GM23338 (cell line): ENCODE data around the gene BCAS1. TPM values are rescaled to one million over a fixed set of nuclear protein-coding genes. Genes with fewer than 3 reads are reported as not detected.

Source experiments
- ATAC-seq: fragments of 200-7000 bp; cut with Tn5 transposase; 3 replicates; pipeline ENCODE4 v1.9.1; 2020
- DNase-seq: peaks from one replicate; pipeline ENCODE4 v3.0.0-alpha.2; 2015; ENCODE audit warnings: low spot score
- H2AFZ ChIP-seq: fragments of 200-600 bp; sonication (generic); 2 replicates; pipeline ENCODE4 v1.8.0; 2016; ENCODE audit warnings: antibody characterized with exemption, mild to moderate bottlenecking, moderate library complexity
- H3F3A ChIP-seq: fragments of 200-600 bp; sonication (generic); replicated peaks from 2 replicates; pipeline ENCODE4 v1.8.0; 2017; ENCODE audit warnings: antibody characterized with exemption, mixed run types, low read depth
- H3K27ac ChIP-seq: fragments of 200-600 bp; sonication (generic); 2 replicates; pipeline ENCODE4 v1.6.1; 2016; ENCODE audit warnings: low read depth
- H3K27me3 ChIP-seq: fragments of 200-600 bp; sonication (generic); 2 replicates; pipeline ENCODE4 v1.8.0; 2016; ENCODE audit warnings: mild to moderate bottlenecking, mixed run types, moderate library complexity; ENCODE audit not compliant: insufficient read depth
- H3K36me3 ChIP-seq: fragments of 200-600 bp; sonication (generic); 2 replicates; pipeline ENCODE4 v1.8.0; 2016; ENCODE audit warnings: mild to moderate bottlenecking; ENCODE audit not compliant: insufficient read depth
- H3K4me1 ChIP-seq: fragments of 200-600 bp; sonication (generic); 2 replicates; pipeline ENCODE4 v1.8.0; 2016; ENCODE audit warnings: mild to moderate bottlenecking, moderate library complexity; ENCODE audit not compliant: insufficient read depth
- H3K4me2 ChIP-seq: fragments of 200-600 bp; sonication (generic); 2 replicates; pipeline ENCODE4 v1.7.1; 2017; ENCODE audit warnings: mixed run types
- H3K4me3 ChIP-seq: fragments of 200-600 bp; sonication (generic); 2 replicates; pipeline ENCODE4 v1.6.1; 2016; ENCODE audit warnings: mixed run types
- H3K79me2 ChIP-seq: fragments of 200-600 bp; sonication (generic); replicated peaks from 2 replicates; pipeline ENCODE4 v1.8.0; 2017; ENCODE audit warnings: mild to moderate bottlenecking; ENCODE audit not compliant: insufficient read depth
- H3K9me2 ChIP-seq: fragments of 200-600 bp; sonication (generic); 2 replicates; pipeline ENCODE4 v1.8.0; 2017; ENCODE audit not compliant: insufficient read depth
- H4K20me1 ChIP-seq: fragments of 200-600 bp; sonication (generic); replicated peaks from 2 replicates; pipeline ENCODE4 v1.8.0; 2017; ENCODE audit warnings: mild to moderate bottlenecking; ENCODE audit not compliant: insufficient read depth
- H3K27ac Mint-ChIP-seq: 2 replicates; pipeline ENCODE4 v1.8.0; 2020; ENCODE audit warnings: inconsistent platforms, mild to moderate bottlenecking, moderate library complexity, mixed read lengths
- H3K27me3 Mint-ChIP-seq: 3 replicates; pipeline ENCODE4 v1.8.0; 2022; ENCODE audit warnings: low read depth, mild to moderate bottlenecking, moderate library complexity, mixed read lengths, inconsistent platforms; ENCODE audit not compliant: insufficient read depth, poor library complexity
- H3K36me3 Mint-ChIP-seq: 3 replicates; pipeline ENCODE4 v1.8.0; 2021; ENCODE audit warnings: low read depth, mild to moderate bottlenecking, inconsistent platforms, moderate library complexity, mixed read lengths
- H3K4me1 Mint-ChIP-seq: 3 replicates; pipeline ENCODE4 v1.8.0; 2020; ENCODE audit warnings: mild to moderate bottlenecking, inconsistent platforms, mixed read lengths
- H3K4me3 Mint-ChIP-seq: 3 replicates; pipeline ENCODE4 v1.8.0; 2021; ENCODE audit warnings: moderate library complexity, mild to moderate bottlenecking, inconsistent platforms, mixed read lengths
- H3K9me3 Mint-ChIP-seq: 3 replicates; pipeline ENCODE4 v1.8.0; 2020; ENCODE audit warnings: moderate library complexity, mild to moderate bottlenecking, inconsistent platforms, mixed read lengths
- CREB1 ChIP-seq: fragments of 250-450 bp; sonication (Bioruptor Pico); IDR thresholded peaks from 2 replicates; pipeline ENCODE4 v1.5.0; 2020; ENCODE audit warnings: low read depth, mild to moderate bottlenecking, moderate library complexity
- EZH2 ChIP-seq: fragments of 200-600 bp; sonication (generic); IDR thresholded peaks from one replicate; pipeline ENCODE4 v1.8.0; 2017; ENCODE audit warnings: antibody characterized with exemption, mild to moderate bottlenecking, low read depth; ENCODE audit not compliant: unreplicated experiment
- NANOG ChIP-seq: IDR thresholded peaks from 2 replicates; pipeline ENCODE4 v1.6.1; 2016; ENCODE audit warnings: antibody characterized with exemption, borderline replicate concordance
- ZNF114 ChIP-seq: fragments of 250-450 bp; sonication (Bioruptor Pico); IDR thresholded peaks from 2 replicates; pipeline ENCODE4 v1.5.0; 2020; ENCODE audit warnings: mild to moderate bottlenecking, moderate library complexity
- ZNF331 ChIP-seq: fragments of 250-450 bp; sonication (Bioruptor Pico); IDR thresholded peaks from 2 replicates; pipeline ENCODE4 v1.5.0; 2020; ENCODE audit warnings: low read depth, mild to moderate bottlenecking, moderate library complexity
- polyA plus RNA-seq: library from polyadenylated mRNA; unstranded; fragments of >200 nt; fragmentation: Nextera tagmentation; extraction: Ambion mirVana; gene quantifications from 2 replicates; pipeline ENCODE4 v1.2.1, GENCODE V29; 2016
- total RNA-seq: library from RNA; depleted of rRNA; stranded (reverse); fragments of >200 nt; shearing (Covaris generic); gene quantifications from 2 replicates; pipeline ENCODE4 v1.2.3, GENCODE V29; 2014
- TF ChIP-seq, protein P1 (sequence below): fragments of 250-450 bp; sonication (Bioruptor Pico); IDR thresholded peaks from 2 replicates; pipeline ENCODE4 v1.5.0; 2020; ENCODE audit warnings: mild to moderate bottlenecking, moderate library complexity
- TF ChIP-seq, protein P2 (sequence below): IDR thresholded peaks from one replicate; pipeline ENCODE4 v1.6.1; 2018; ENCODE audit warnings: antibody characterized with exemption; ENCODE audit not compliant: unreplicated experiment

BCAS1 gene
- total and polyA plus RNA-seq, 2 experiments from 2014 or later: 0.17 to 0.19 TPM

DNA sequence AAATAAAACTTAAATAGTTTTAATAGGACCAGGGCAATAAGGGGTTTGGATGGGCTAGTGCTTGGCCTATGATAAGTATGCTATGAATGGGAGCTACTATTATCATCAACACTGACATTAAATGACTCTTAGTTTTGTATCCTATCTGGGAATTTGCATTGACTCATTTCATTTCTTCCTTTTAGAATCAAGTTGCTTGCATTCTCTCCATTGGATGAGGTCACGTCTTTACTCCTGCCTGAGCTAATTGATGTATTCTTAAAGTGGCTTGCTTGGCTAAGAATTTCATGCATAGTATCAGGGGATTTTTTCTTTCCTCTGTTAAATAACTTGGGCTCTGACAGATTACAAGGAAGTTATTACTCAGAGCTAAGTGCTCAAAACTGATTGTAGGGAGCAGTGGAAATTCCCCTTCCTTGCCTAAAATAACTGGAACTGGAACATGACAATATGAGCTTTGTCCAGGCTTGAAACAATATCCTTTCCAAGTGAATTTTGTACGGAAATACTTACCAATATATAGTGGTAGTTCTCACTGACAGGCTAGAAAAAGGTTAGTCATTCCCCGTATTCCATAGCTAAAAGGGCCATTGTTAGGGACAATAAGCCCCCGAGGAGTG, 169.9 kb downstream of the BCAS1 start:
- ATAC-seq (no peak), DNase-seq (no peak)
- no peak overlapping the region for H3K27ac ChIP-seq
- no peaks in the 10 kb centered on the region for H3F3A ChIP-seq
- H3K27me3 Mint-ChIP-seq: peaks cover 2% of the 10 kb centered on the region
- TF ChIP-seq, protein P1, sequence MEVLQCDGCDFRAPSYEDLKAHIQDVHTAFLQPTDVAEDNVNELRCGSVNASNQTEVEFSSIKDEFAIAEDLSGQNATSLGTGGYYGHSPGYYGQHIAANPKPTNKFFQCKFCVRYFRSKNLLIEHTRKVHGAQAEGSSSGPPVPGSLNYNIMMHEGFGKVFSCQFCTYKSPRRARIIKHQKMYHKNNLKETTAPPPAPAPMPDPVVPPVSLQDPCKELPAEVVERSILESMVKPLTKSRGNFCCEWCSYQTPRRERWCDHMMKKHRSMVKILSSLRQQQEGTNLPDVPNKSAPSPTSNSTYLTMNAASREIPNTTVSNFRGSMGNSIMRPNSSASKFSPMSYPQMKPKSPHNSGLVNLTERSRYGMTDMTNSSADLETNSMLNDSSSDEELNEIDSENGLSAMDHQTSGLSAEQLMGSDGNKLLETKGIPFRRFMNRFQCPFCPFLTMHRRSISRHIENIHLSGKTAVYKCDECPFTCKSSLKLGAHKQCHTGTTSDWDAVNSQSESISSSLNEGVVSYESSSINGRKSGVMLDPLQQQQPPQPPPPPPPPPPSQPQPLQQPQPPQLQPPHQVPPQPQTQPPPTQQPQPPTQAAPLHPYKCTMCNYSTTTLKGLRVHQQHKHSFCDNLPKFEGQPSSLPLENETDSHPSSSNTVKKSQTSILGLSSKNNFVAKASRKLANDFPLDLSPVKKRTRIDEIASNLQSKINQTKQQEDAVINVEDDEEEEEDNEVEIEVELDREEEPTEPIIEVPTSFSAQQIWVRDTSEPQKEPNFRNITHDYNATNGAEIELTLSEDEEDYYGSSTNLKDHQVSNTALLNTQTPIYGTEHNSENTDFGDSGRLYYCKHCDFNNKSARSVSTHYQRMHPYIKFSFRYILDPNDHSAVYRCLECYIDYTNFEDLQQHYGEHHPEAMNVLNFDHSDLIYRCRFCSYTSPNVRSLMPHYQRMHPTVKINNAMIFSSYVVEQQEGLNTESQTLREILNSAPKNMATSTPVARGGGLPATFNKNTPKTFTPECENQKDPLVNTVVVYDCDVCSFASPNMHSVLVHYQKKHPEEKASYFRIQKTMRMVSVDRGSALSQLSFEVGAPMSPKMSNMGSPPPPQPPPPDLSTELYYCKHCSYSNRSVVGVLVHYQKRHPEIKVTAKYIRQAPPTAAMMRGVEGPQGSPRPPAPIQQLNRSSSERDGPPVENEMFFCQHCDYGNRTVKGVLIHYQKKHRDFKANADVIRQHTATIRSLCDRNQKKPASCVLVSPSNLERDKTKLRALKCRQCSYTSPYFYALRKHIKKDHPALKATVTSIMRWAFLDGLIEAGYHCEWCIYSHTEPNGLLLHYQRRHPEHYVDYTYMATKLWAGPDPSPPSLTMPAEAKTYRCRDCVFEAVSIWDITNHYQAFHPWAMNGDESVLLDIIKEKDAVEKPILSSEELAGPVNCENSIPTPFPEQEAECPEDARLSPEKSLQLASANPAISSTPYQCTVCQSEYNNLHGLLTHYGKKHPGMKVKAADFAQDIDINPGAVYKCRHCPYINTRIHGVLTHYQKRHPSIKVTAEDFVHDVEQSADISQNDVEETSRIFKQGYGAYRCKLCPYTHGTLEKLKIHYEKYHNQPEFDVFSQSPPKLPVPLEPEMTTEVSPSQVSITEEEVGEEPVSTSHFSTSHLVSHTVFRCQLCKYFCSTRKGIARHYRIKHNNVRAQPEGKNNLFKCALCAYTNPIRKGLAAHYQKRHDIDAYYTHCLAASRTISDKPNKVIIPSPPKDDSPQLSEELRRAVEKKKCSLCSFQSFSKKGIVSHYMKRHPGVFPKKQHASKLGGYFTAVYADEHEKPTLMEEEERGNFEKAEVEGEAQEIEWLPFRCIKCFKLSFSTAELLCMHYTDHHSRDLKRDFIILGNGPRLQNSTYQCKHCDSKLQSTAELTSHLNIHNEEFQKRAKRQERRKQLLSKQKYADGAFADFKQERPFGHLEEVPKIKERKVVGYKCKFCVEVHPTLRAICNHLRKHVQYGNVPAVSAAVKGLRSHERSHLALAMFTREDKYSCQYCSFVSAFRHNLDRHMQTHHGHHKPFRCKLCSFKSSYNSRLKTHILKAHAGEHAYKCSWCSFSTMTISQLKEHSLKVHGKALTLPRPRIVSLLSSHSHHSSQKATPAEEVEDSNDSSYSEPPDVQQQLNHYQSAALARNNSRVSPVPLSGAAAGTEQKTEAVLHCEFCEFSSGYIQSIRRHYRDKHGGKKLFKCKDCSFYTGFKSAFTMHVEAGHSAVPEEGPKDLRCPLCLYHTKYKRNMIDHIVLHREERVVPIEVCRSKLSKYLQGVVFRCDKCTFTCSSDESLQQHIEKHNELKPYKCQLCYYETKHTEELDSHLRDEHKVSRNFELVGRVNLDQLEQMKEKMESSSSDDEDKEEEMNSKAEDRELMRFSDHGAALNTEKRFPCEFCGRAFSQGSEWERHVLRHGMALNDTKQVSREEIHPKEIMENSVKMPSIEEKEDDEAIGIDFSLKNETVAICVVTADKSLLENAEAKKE: no peak
- no peak for TF ChIP-seq ZNF331
- no peak for TF ChIP-seq NANOG
- TF ChIP-seq CREB1 (CRISPR knock-in tag): no peak
- TF ChIP-seq EZH2: no peak
- no peak for TF ChIP-seq ZNF114 (CRISPR knock-in tag)
- TF ChIP-seq, protein P2, sequence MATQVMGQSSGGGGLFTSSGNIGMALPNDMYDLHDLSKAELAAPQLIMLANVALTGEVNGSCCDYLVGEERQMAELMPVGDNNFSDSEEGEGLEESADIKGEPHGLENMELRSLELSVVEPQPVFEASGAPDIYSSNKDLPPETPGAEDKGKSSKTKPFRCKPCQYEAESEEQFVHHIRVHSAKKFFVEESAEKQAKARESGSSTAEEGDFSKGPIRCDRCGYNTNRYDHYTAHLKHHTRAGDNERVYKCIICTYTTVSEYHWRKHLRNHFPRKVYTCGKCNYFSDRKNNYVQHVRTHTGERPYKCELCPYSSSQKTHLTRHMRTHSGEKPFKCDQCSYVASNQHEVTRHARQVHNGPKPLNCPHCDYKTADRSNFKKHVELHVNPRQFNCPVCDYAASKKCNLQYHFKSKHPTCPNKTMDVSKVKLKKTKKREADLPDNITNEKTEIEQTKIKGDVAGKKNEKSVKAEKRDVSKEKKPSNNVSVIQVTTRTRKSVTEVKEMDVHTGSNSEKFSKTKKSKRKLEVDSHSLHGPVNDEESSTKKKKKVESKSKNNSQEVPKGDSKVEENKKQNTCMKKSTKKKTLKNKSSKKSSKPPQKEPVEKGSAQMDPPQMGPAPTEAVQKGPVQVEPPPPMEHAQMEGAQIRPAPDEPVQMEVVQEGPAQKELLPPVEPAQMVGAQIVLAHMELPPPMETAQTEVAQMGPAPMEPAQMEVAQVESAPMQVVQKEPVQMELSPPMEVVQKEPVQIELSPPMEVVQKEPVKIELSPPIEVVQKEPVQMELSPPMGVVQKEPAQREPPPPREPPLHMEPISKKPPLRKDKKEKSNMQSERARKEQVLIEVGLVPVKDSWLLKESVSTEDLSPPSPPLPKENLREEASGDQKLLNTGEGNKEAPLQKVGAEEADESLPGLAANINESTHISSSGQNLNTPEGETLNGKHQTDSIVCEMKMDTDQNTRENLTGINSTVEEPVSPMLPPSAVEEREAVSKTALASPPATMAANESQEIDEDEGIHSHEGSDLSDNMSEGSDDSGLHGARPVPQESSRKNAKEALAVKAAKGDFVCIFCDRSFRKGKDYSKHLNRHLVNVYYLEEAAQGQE: no peak
- H3K4me1 ChIP-seq: peaks cover 38% of the 10 kb centered on the region
- H2AFZ ChIP-seq: no peak overlapping the region
- no peaks in the 10 kb centered on the region for H3K9me3 Mint-ChIP-seq
- H3K27ac Mint-ChIP-seq: no peak overlapping the region
- H3K36me3 ChIP-seq: no peaks in the 10 kb centered on the region
- no peaks in the 10 kb centered on the region for H3K36me3 Mint-ChIP-seq
- H3K9me2 ChIP-seq: no peaks in the 10 kb centered on the region
- no peak overlapping the region for H3K4me3 Mint-ChIP-seq
- H3K27me3 ChIP-seq: no peaks in the 10 kb centered on the region
- H3K4me2 ChIP-seq: no peak overlapping the region
- peaks cover 40% of the 10 kb centered on the region for H3K4me1 Mint-ChIP-seq
- no peaks in the 10 kb centered on the region for H4K20me1 ChIP-seq
- no peak overlapping the region for H3K4me3 ChIP-seq
- H3K79me2 ChIP-seq: no peaks in the 10 kb centered on the region
